Umbilical cord (tissue), 2 donors: ENCODE measurements around the gene WHRN. TPM values are rescaled to one million over a fixed set of nuclear protein-coding genes. Genes with fewer than 3 reads are reported as not detected.
A peak's percentile ranks its signal among the peaks of the same experiment; 100 is the strongest.

Experiments used
- DNase-seq: peaks from one replicate; pipeline ENCODE4 v3.0.0-alpha.2; 2015; ENCODE audit warnings: low spot score
- total RNA-seq: library from RNA; depleted of rRNA; stranded (reverse); fragments of >200 nt; gene quantifications from one replicate; pipeline ENCODE4 v1.2.3, GENCODE V29; 2014; ENCODE audit warnings: low replicate concordance; ENCODE audit not compliant: insufficient read depth

Gene WHRN
- total RNA-seq, 1 donor from 2014 or later: 3.1 TPM

GRCh38 chr9:114450833-114451706 is 54.2 kb downstream of the WHRN start:
- no peak for DNase-seq

- DNase-seq: no peak
Observed at GRCh38 chr9:114450181-114450580, 55.1 kb downstream of the WHRN start.

GRCh38 chr9:114449236-114449635 is 56.0 kb downstream of the WHRN start:
- DNase-seq: no peak

GRCh38 chr9:114448706-114449105 is 56.6 kb downstream of the WHRN start:
- DNase-seq: no peak

- DNase-seq: peak; percentile 9
Observed at GRCh38 chr9:114446672-114447450, 58.4 kb downstream of the WHRN start.

GRCh38 chr9:114446036-114446435 is 59.2 kb downstream of the WHRN start:
- peak; percentile 61 for DNase-seq

GRCh38 chr9:114445616-114446015 is 59.7 kb downstream of the WHRN start:
- no peak for DNase-seq

- no peak for DNase-seq
Observed at GRCh38 chr9:114442022-114442421, 63.3 kb downstream of the WHRN start.

GRCh38 chr9:114437401-114437893 is 67.8 kb downstream of the WHRN start:
- DNase-seq: no peak

- peak; percentile 34 for DNase-seq
Observed at GRCh38 chr9:114434878-114435311, 70.4 kb downstream of the WHRN start.

GRCh38 chr9:114433720-114434255 is 71.5 kb downstream of the WHRN start:
- no peak for DNase-seq

GRCh38 chr9:114433086-114433485 is 72.2 kb downstream of the WHRN start:
- no peak for DNase-seq

GRCh38 chr9:114432323-114433067 is 72.8 kb downstream of the WHRN start:
- no peak for DNase-seq

GRCh38 chr9:114431770-114432169 is 73.5 kb downstream of the WHRN start:
- no peak for DNase-seq

- no peak for DNase-seq
Observed at GRCh38 chr9:114431003-114431402, 74.3 kb downstream of the WHRN start.

- no peak for DNase-seq
Observed at GRCh38 chr9:114430457-114430856, 74.8 kb downstream of the WHRN start.

- DNase-seq: no peak
Observed at GRCh38 chr9:114429488-114429887, 75.8 kb downstream of the WHRN start.

GRCh38 chr9:114428466-114428865 is 76.8 kb downstream of the WHRN start:
- DNase-seq: no peak

- no peak for DNase-seq
Observed at GRCh38 chr9:114427644-114428043, 77.6 kb downstream of the WHRN start.

GRCh38 chr9:114426046-114426948 is 79.0 kb downstream of the WHRN start:
- no peak for DNase-seq
